Sigmoid colon (tissue), 7 donors: ENCODE measurements around the gene MRPL37. TPM values are rescaled to one million over a fixed set of nuclear protein-coding genes. Genes with fewer than 3 reads are reported as not detected.

Experiments used
- DNase-seq: peaks from one replicate; pipeline ENCODE4 v3.0.0-alpha.2; 2019
- H3K27ac ChIP-seq, 4 donors: fragments of 200-600 bp; sonication (generic); one replicate each; pipeline ENCODE4 v1.5.1; 2016 to 2019; ENCODE audit warnings: mild to moderate bottlenecking in 1 of 4
- H3K27me3 ChIP-seq, 3 donors: fragments of 200-600 bp; sonication (generic); one replicate each; pipeline ENCODE4 v1.5.1; 2019; ENCODE audit warnings: mild to moderate bottlenecking in 1 of 3
- H3K36me3 ChIP-seq, 4 donors: fragments of 200-600 bp; sonication (generic); one replicate each; pipeline ENCODE4 v1.5.1; 2016 to 2019
- H3K4me1 ChIP-seq, 4 donors: fragments of 200-600 bp; sonication (generic); one replicate each; pipeline ENCODE4 v1.5.1; 2017 to 2019
- H3K4me3 ChIP-seq, 4 donors: fragments of 200-600 bp; sonication (generic); one replicate each; pipeline ENCODE4 v1.5.1; 2017 to 2019; ENCODE audit warnings: mild to moderate bottlenecking in 2 of 4, moderate library complexity in 1 of 4
- H3K9me3 ChIP-seq, 4 donors: fragments of 200-600 bp in 3 of 4; sonication (generic) in 3 of 4; one replicate each; pipeline versions ENCODE4 v1.5.1 to v1.6.1; 2013 to 2019
- EP300 ChIP-seq, 4 donors: sonication (generic); formaldehyde crosslinking; IDR thresholded peaks; one replicate each; pipeline ENCODE4 v1.6.1; 2017; ENCODE audit warnings: antibody characterized with exemption in 4 of 4
- POLR2A ChIP-seq, 2 donors: fragments of 450-650 bp; IDR thresholded peaks; one replicate each; pipeline ENCODE4 v1.6.1; 2016; ENCODE audit warnings: antibody characterized with exemption in 2 of 2, mild to moderate bottlenecking in 2 of 2, moderate library complexity in 2 of 2
- POLR2AphosphoS5 ChIP-seq, 4 donors: sonication (generic); formaldehyde crosslinking; IDR thresholded peaks; one replicate each; pipeline ENCODE4 v1.6.1; 2017; ENCODE audit warnings: antibody characterized with exemption in 4 of 4
- WGBS, 2 donors: extraction: QIAGEN DNeasy Blood & Tissue Kit; methylation state at CpG; one replicate each; pipeline ENCODE4 v1.1.7; 2013; 5-methylcytosine and 5-hydroxymethylcytosine counted together
- intact Hi-C: fragments of 100-400 bp; cut with DNase I; formaldehyde crosslinking; loops from one replicate; pipeline ENCODE4 v1.15.1; 2023
- polyA plus RNA-seq, 3 donors: library from polyadenylated mRNA; stranded (reverse); fragments of 200-250 nt; gene quantifications; one replicate each; pipeline ENCODE4 v1.2.3, GENCODE V29; 2013
- total RNA-seq, 4 donors: library from RNA; depleted of rRNA; stranded (reverse); fragments of >200 nt; gene quantifications; one replicate each; pipeline ENCODE4 v1.1.0, GENCODE V29; 2016
- TF ChIP-seq, protein P1 (sequence below), 4 experiments: fragments of 450-650 bp in 3 of 4; fragments of 200-600 bp in 1 of 4; IDR thresholded peaks; one replicate each; pipeline ENCODE4 v1.5.1; 2016 to 2019; ENCODE audit warnings: antibody characterized with exemption in 4 of 4, mild to moderate bottlenecking in 3 of 4, moderate library complexity in 2 of 4
- donor health status: healthy with polysubstance abuse.
- donor health status: Bipolar disorder and iron deficiency.
- donor health status: healthy.

The MRPL37 gene
- total and polyA plus RNA-seq, 7 donors, result 40.7 to 80.2 (median 59.2) TPM

DNA sequence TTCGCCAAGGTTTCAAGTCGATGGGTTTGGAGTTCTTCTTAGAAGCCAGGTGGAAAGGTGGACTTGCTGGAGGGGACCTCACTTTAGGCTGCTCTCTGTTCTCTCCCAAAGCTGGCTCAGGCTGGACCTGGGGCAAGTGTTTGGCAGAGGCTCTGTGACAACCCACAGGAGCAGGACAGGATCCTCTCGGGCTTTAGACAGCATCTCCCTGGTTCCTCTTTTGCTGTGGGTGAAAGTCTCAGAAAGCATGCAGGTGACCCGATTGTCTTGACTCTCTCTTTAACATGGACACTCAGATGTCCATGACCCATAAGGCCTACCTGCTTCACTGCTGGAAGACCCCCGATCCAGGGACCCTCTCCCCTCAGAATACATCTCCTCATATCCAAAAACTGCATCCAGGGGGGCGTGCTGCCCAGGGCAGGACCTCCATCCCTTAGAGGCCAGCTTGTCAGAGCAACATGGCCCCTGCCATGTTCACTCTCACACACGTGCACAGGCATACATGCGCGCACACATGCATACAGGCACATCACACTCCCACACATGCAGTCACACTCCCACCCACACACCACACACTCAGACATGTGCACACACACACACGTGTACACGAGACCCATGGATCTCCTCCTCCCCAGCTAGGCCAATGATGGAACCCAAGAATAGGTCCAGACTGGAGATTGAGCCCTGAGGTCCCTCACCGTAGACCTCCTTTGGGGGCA is 21.3 kb downstream of the MRPL37 start:
- TF ChIP-seq EP300 (IDR thresholded peaks at IDR 0.05) (no peak), POLR2AphosphoS5 (IDR thresholded peaks at IDR 0.05) (no peak), POLR2A (IDR thresholded peaks at IDR 0.05) (no peak)
- TF ChIP-seq, protein P1, sequence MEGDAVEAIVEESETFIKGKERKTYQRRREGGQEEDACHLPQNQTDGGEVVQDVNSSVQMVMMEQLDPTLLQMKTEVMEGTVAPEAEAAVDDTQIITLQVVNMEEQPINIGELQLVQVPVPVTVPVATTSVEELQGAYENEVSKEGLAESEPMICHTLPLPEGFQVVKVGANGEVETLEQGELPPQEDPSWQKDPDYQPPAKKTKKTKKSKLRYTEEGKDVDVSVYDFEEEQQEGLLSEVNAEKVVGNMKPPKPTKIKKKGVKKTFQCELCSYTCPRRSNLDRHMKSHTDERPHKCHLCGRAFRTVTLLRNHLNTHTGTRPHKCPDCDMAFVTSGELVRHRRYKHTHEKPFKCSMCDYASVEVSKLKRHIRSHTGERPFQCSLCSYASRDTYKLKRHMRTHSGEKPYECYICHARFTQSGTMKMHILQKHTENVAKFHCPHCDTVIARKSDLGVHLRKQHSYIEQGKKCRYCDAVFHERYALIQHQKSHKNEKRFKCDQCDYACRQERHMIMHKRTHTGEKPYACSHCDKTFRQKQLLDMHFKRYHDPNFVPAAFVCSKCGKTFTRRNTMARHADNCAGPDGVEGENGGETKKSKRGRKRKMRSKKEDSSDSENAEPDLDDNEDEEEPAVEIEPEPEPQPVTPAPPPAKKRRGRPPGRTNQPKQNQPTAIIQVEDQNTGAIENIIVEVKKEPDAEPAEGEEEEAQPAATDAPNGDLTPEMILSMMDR (IDR thresholded peaks at IDR 0.05), result no peak
- Histone ChIP-seq H3K4me3 (no peak overlapping the region), H3K9me3 (no peaks in the 10 kb centered on the region), H3K27me3 (no peaks in the 10 kb centered on the region), H3K27ac (peak overlapping the region in 3 of 4 donors; percentile 57 to 68 (median 61)), H3K36me3 (peaks cover 11 to 37% (median 18%) of the 10 kb centered on the region in 4 donors), H3K4me1 (peaks cover 0 to 31% (median 29%) of the 10 kb centered on the region in 4 donors)
- DNase-seq, result no peak
- intact Hi-C loops, result no loop called here
- 90 to 91% methylated on average over 12 of the region's 12 CpGs for WGBS, 2 donors

GRCh38 chr1:54221867-54222484 is 22.0 kb downstream of the MRPL37 start:
- no peak for TF ChIP-seq EP300 (IDR thresholded peaks at IDR 0.05)
- H3K4me3 ChIP-seq, result no peak overlapping the region
- H3K9me3 ChIP-seq, result no peaks in the 10 kb centered on the region
- WGBS, 2 donors, result 93 to 95% methylated on average over 7 of the region's 7 CpGs
- peaks cover 0 to 31% (median 30%) of the 10 kb centered on the region in 4 donors for H3K4me1 ChIP-seq
- no peak for DNase-seq
- H3K27ac ChIP-seq, result no peak overlapping the region
- H3K36me3 ChIP-seq, result peaks cover 4 to 32% (median 11%) of the 10 kb centered on the region in 4 donors
- H3K27me3 ChIP-seq, result no peaks in the 10 kb centered on the region
- intact Hi-C loops, result no loop called here

- H3K9me3 ChIP-seq, result no peaks in the 10 kb centered on the region
- WGBS, 2 donors, result 82 to 83% methylated on average over 6 of the region's 6 CpGs
- H3K4me1 ChIP-seq, result peaks cover 0 to 37% (median 35%) of the 10 kb centered on the region in 4 donors
- H3K27ac ChIP-seq, result no peak overlapping the region
- intact Hi-C loops, result no loop called here
- DNase-seq, result no peak
- no peaks in the 10 kb centered on the region for H3K27me3 ChIP-seq
- TF ChIP-seq POLR2AphosphoS5 (IDR thresholded peaks at IDR 0.05), result no peak
- TF ChIP-seq, protein P1 (IDR thresholded peaks at IDR 0.05), result no peak
- TF ChIP-seq EP300 (IDR thresholded peaks at IDR 0.05), result no peak
- TF ChIP-seq POLR2A (IDR thresholded peaks at IDR 0.05), result no peak
- peaks cover 0 to 28% (median 4%) of the 10 kb centered on the region in 4 donors for H3K36me3 ChIP-seq
- no peak overlapping the region for H3K4me3 ChIP-seq
Measured at GRCh38 chr1:54222711-54223110, 22.7 kb downstream of the MRPL37 start.

DNA sequence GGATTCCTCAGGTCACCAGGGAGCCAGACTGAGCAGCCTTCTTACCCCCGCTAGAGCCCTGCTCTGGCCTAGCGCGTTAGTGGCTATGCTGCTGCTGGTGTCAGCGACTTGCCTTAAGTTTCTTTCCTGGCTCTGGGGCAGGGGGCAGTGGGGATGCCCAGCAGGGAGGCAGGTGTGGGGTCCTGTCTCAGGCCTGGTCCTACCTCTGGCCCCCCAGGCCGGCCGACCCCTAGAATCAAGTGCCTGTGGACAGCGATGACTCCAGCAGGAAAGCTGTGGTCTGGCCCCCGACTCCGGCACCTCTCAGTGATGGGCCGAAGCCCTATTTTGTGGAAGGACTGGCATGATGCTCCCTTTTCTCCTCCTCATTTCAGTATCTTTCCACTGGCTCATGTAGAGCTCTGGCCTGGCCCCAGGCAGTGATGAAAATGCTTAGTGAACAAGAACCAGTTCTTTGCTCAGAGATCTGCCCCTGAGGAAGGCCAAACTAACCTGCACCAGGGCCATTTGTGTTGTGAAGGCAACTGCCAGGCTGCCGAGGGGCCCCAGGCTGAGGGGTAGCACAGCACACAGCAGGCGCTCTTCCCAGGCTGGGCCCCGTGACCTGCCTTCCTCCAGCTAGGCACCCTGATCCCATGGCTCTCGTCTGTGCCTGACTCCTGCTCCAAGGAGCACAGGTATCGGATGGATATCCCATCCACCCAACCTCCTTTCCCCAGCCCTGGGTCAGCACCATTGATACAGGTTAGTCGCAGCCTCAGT is 23.7 kb downstream of the MRPL37 start:
- intact Hi-C loops, result no loop called here
- H3K9me3 ChIP-seq, result no peaks in the 10 kb centered on the region
- H3K4me1 ChIP-seq, result peaks cover 0 to 40% (median 37%) of the 10 kb centered on the region in 4 donors
- no peak overlapping the region for H3K4me3 ChIP-seq
- 94 to 95% methylated on average over 16 of the region's 16 CpGs for WGBS, 2 donors
- H3K36me3 ChIP-seq, result peaks cover 0 to 26% (median 3%) of the 10 kb centered on the region in 4 donors
- no peaks in the 10 kb centered on the region for H3K27me3 ChIP-seq
- no peak for DNase-seq
- TF ChIP-seq, protein P1 (IDR thresholded peaks at IDR 0.05), result no peak
- TF ChIP-seq EP300 (IDR thresholded peaks at IDR 0.05) (no peak), POLR2A (IDR thresholded peaks at IDR 0.05) (no peak), POLR2AphosphoS5 (IDR thresholded peaks at IDR 0.05) (no peak)
- H3K27ac ChIP-seq, result no peak overlapping the region

GRCh38 chr1:54224233-54224632 is 24.3 kb downstream of the MRPL37 start:
- TF ChIP-seq POLR2A (IDR thresholded peaks at IDR 0.05) (no peak), POLR2AphosphoS5 (IDR thresholded peaks at IDR 0.05) (no peak), EP300 (IDR thresholded peaks at IDR 0.05) (no peak)
- TF ChIP-seq, protein P1 (IDR thresholded peaks at IDR 0.05), result no peak
- intact Hi-C loops, result no loop called here
- no peak for DNase-seq
- H3K4me1 ChIP-seq, result peaks cover 0 to 40% (median 36%) of the 10 kb centered on the region in 4 donors
- H3K27ac ChIP-seq, result no peak overlapping the region
- H3K36me3 ChIP-seq, result peaks cover 0 to 24% (median 3%) of the 10 kb centered on the region in 4 donors
- H3K4me3 ChIP-seq, result no peak overlapping the region
- H3K9me3 ChIP-seq, result no peaks in the 10 kb centered on the region
- 83 to 96% methylated on average over 6 of the region's 6 CpGs for WGBS, 2 donors
- H3K27me3 ChIP-seq, result no peaks in the 10 kb centered on the region
